ENCODE measurements around the gene C9orf50. TPM values are rescaled to one million over a fixed set of nuclear protein-coding genes. Genes with fewer than 3 reads are reported as not detected.

Gene C9orf50
- total and polyA plus RNA-seq, 2 experiments from 2014 or later = not detected

- ATAC-seq = peak; percentile 61
- Histone ChIP-seq H3K4me1 (ENCODE audit: insufficient read depth) (peaks cover 9% of the 10 kb centered on the region; the same call in 1 of the 2 replicates), H3K36me3 (ENCODE audit: insufficient read depth) (no peaks in the 10 kb centered on the region), H3K4me3 (no peak overlapping the region), H3K9me2 (ENCODE audit: insufficient read depth) (no peaks in the 10 kb centered on the region), H4K20me1 (replicated peaks; ENCODE audit: insufficient read depth) (no peaks in the 10 kb centered on the region), H3K79me2 (replicated peaks; ENCODE audit: insufficient read depth) (no peaks in the 10 kb centered on the region), H3K27me3 (ENCODE audit: insufficient read depth) (peaks cover 42% of the 10 kb centered on the region), H3K27ac (ENCODE audit: low read depth) (no peak overlapping the region), H3K4me2 (no peak overlapping the region), H2AFZ (no peak overlapping the region), H3F3A (replicated peaks; ENCODE audit: low read depth) (0 out of 2 replicates have a peak, but pooled peaks cover 8% of the 10 kb centered on the region)
- H3K27me3 Mint-ChIP-seq (ENCODE audit: insufficient read depth, low read depth, poor library complexity) = peaks cover 48% of the 10 kb centered on the region
- no peaks in the 10 kb centered on the region for H3K9me3 Mint-ChIP-seq
- H3K4me3 Mint-ChIP-seq = no peak overlapping the region
- H3K27ac Mint-ChIP-seq = no peak overlapping the region
- DNase-seq (ENCODE audit: low spot score) = peak; percentile 70
- TF ChIP-seq EZH2phosphoT487 (IDR thresholded peaks at IDR 0.05; ENCODE audit: unreplicated experiment) (no peak), CTCF (conservative IDR thresholded peaks at IDR 0.05; ENCODE audit: low read depth in 2 of 2) (peak; percentile 75 to 86)
- H3K36me3 Mint-ChIP-seq (ENCODE audit: low read depth) = no peaks in the 10 kb centered on the region; the same call in 2 of the 3 replicates
- H3K4me1 Mint-ChIP-seq = peaks cover 14% of the 10 kb centered on the region
These were observed 3.7 kb downstream of the C9orf50 start for GRCh38 chr9:129617167-129617566.

- no peaks in the 10 kb centered on the region for H3K36me3 ChIP-seq (ENCODE audit: insufficient read depth)
- Mint-ChIP-seq H3K36me3 (ENCODE audit: low read depth) (no peaks in the 10 kb centered on the region; the same call in 2 of the 3 replicates), H3K27me3 (ENCODE audit: insufficient read depth, low read depth, poor library complexity) (peaks cover 43% of the 10 kb centered on the region), H3K9me3 (no peaks in the 10 kb centered on the region), H3K4me1 (peaks cover 9% of the 10 kb centered on the region; the same call in 2 of the 3 replicates), H3K27ac (no peak overlapping the region), H3K4me3 (no peak overlapping the region)
- peaks cover 27% of the 10 kb centered on the region for H3K27me3 ChIP-seq (ENCODE audit: insufficient read depth)
- H3K9me2 ChIP-seq (ENCODE audit: insufficient read depth) = no peaks in the 10 kb centered on the region
- 0 out of 2 replicates have a peak, but pooled peaks cover 6% of the 10 kb centered on the region for H3F3A ChIP-seq (replicated peaks; ENCODE audit: low read depth)
- DNase-seq (ENCODE audit: low spot score) (no peak), ATAC-seq (no peak)
- H3K27ac ChIP-seq (ENCODE audit: low read depth) = no peak overlapping the region
- no peaks in the 10 kb centered on the region for H4K20me1 ChIP-seq (replicated peaks; ENCODE audit: insufficient read depth)
- no peak overlapping the region for H3K4me3 ChIP-seq
- no peaks in the 10 kb centered on the region for H3K79me2 ChIP-seq (replicated peaks; ENCODE audit: insufficient read depth)
- peaks cover 9% of the 10 kb centered on the region; the same call in 1 of the 2 replicates for H3K4me1 ChIP-seq (ENCODE audit: insufficient read depth)
- H2AFZ ChIP-seq = no peak overlapping the region
- no peak overlapping the region for H3K4me2 ChIP-seq
- no peak for TF ChIP-seq ETS1 (IDR thresholded peaks at IDR 0.05)
- no peak for TF ChIP-seq EZH2phosphoT487 (IDR thresholded peaks at IDR 0.05; ENCODE audit: unreplicated experiment)
- TF ChIP-seq ZNF462 (CRISPR knock-in tag; IDR thresholded peaks at IDR 0.05) = no peak
- TF ChIP-seq CREB1 (CRISPR knock-in tag; IDR thresholded peaks at IDR 0.05; ENCODE audit: low read depth) = no peak
- TF ChIP-seq ZNF331 (CRISPR knock-in tag; IDR thresholded peaks at IDR 0.05; ENCODE audit: low read depth) = no peak
These were observed 5.3 kb downstream of the C9orf50 start for GRCh38 chr9:129615407-129616285.

Data from GM23338 (cell line).